H9 (cell line): ENCODE results near the gene MAP3K5. TPM values are rescaled to one million over a fixed set of nuclear protein-coding genes. Genes with fewer than 3 reads are reported as not detected.

ENCODE experiments used
- DNase-seq: peaks from one replicate; pipeline ENCODE4 v3.0.0-alpha.2; 2017
- H2AFZ ChIP-seq: one replicate; pipeline ENCODE4 v1.6.1; 2013; ENCODE audit warnings: mild to moderate bottlenecking, low read length, control low read depth, moderate library complexity
- H2AK5ac ChIP-seq: 2 replicates; pipeline ENCODE4 v1.6.1; 2013; ENCODE audit warnings: low read length, control low read depth, mixed read lengths; ENCODE audit not compliant: insufficient read length
- H2BK120ac ChIP-seq: one replicate; pipeline ENCODE4 v1.6.1; 2013; ENCODE audit warnings: low read depth, mild to moderate bottlenecking, low read length, control low read depth, inconsistent platforms; ENCODE audit not compliant: poor library complexity, severe bottlenecking
- H2BK12ac ChIP-seq: 2 replicates; pipeline ENCODE4 v1.6.1; 2013; ENCODE audit warnings: low read length, control low read depth, mixed read lengths, low read depth; ENCODE audit not compliant: insufficient read length
- H2BK15ac ChIP-seq: 2 replicates; pipeline ENCODE4 v1.6.1; 2013; ENCODE audit warnings: low read depth, low read length, control low read depth
- H2BK20ac ChIP-seq: one replicate; pipeline ENCODE4 v1.6.1; 2013; ENCODE audit warnings: low read depth, mild to moderate bottlenecking, low read length, control low read depth, inconsistent platforms; ENCODE audit not compliant: poor library complexity, severe bottlenecking
- H2BK5ac ChIP-seq: 2 replicates; pipeline ENCODE4 v1.6.1; 2013; ENCODE audit warnings: low read length, control low read depth, mixed read lengths; ENCODE audit not compliant: insufficient read length
- H3K14ac ChIP-seq: 2 replicates; pipeline ENCODE4 v1.6.1; 2013; ENCODE audit warnings: low read length, control low read depth; ENCODE audit not compliant: insufficient read depth
- H3K18ac ChIP-seq: 2 replicates; pipeline ENCODE4 v1.6.1; 2013; ENCODE audit warnings: low read depth, mild to moderate bottlenecking, mixed read lengths, low read length, control low read depth; ENCODE audit not compliant: insufficient read length
- H3K23ac ChIP-seq: 2 replicates; pipeline ENCODE4 v1.6.1; 2013; ENCODE audit warnings: low read length, control low read depth, mixed read lengths, low read depth; ENCODE audit not compliant: insufficient read length
- H3K23me2 ChIP-seq: 2 replicates; pipeline ENCODE4 v1.6.1; 2013; ENCODE audit warnings: low read depth, mild to moderate bottlenecking, mixed read lengths, low read length, control low read depth; ENCODE audit not compliant: insufficient read length, poor library complexity, severe bottlenecking
- H3K27ac ChIP-seq: 2 replicates; pipeline ENCODE4 v1.5.1; 2013; ENCODE audit warnings: low read length, control low read depth, mixed read lengths, low read depth; ENCODE audit not compliant: insufficient read length
- H3K27me3 ChIP-seq: 2 replicates; pipeline ENCODE4 v1.6.1; 2013; ENCODE audit warnings: low read length, control low read depth, inconsistent platforms; ENCODE audit not compliant: insufficient read depth
- H3K4ac ChIP-seq: 2 replicates; pipeline ENCODE4 v1.6.1; 2013; ENCODE audit warnings: low read depth, mild to moderate bottlenecking, control low read depth, inconsistent platforms, low read length, moderate library complexity
- H3K4me1 ChIP-seq: 2 replicates; pipeline ENCODE4 v1.6.1; 2013; ENCODE audit warnings: low read length, control low read depth, inconsistent platforms; ENCODE audit not compliant: insufficient read depth
- H3K4me2 ChIP-seq: 2 replicates; pipeline ENCODE4 v1.6.1; 2013; ENCODE audit warnings: low read length, control low read depth, mixed read lengths; ENCODE audit not compliant: insufficient read length, insufficient read depth
- H3K56ac ChIP-seq: 2 replicates; pipeline ENCODE4 v1.6.1; 2013; ENCODE audit warnings: low read depth, mild to moderate bottlenecking, mixed read lengths, low read length, control low read depth; ENCODE audit not compliant: insufficient read length
- H3K79me1 ChIP-seq: 2 replicates; pipeline ENCODE4 v1.6.1; 2013; ENCODE audit warnings: low read depth, mild to moderate bottlenecking, moderate library complexity, low read length, control low read depth, inconsistent platforms; ENCODE audit not compliant: insufficient read depth, poor library complexity, severe bottlenecking
- H3K79me2 ChIP-seq: 2 replicates; pipeline ENCODE4 v1.6.1; 2013; ENCODE audit warnings: low read length, control low read depth, inconsistent platforms; ENCODE audit not compliant: insufficient read depth
- H3K9ac ChIP-seq: 2 replicates; pipeline ENCODE4 v1.6.1; 2013; ENCODE audit warnings: low read length, control low read depth, mixed read lengths; ENCODE audit not compliant: insufficient read length; ENCODE audit errors: extremely low read depth
- H3K9me3 ChIP-seq: one replicate; pipeline ENCODE4 v1.6.1; 2013; ENCODE audit warnings: low read depth, low read length, inconsistent platforms; ENCODE audit not compliant: control insufficient read depth
- H3T11ph ChIP-seq: one replicate; pipeline ENCODE4 v1.6.1; 2013; ENCODE audit warnings: mild to moderate bottlenecking, low read length, control low read depth, inconsistent platforms
- H4K20me1 ChIP-seq: one replicate; pipeline ENCODE4 v1.6.1; 2013; ENCODE audit not compliant: control insufficient read depth, insufficient read length, insufficient read depth
- H4K5ac ChIP-seq: 2 replicates; pipeline ENCODE4 v1.6.1; 2013; ENCODE audit warnings: low read depth, mild to moderate bottlenecking, mixed read lengths, low read length, control low read depth; ENCODE audit not compliant: insufficient read length
- H4K8ac ChIP-seq: replicated peaks from 2 replicates; pipeline ENCODE4 v1.6.1; 2013; ENCODE audit warnings: low read length, control low read depth, mixed read lengths, low read depth; ENCODE audit not compliant: insufficient read length
- H4K91ac ChIP-seq: 2 replicates; pipeline ENCODE4 v1.6.1; 2013; ENCODE audit warnings: low read depth, mild to moderate bottlenecking, moderate library complexity, mixed read lengths, low read length, control low read depth; ENCODE audit not compliant: insufficient read length
- H3K27ac Mint-ChIP-seq, 3 experiments: 2 replicates in 2 of 3; 3 replicates in 1 of 3; pipeline ENCODE4 v1.8.0; 2020 to 2021; ENCODE audit warnings: mixed read lengths in 3 of 3, mild to moderate bottlenecking in 1 of 3, moderate library complexity in 1 of 3
- H3K27me3 Mint-ChIP-seq: 2 replicates; pipeline ENCODE4 v1.8.0; 2021; ENCODE audit warnings: low read depth, mild to moderate bottlenecking, moderate library complexity, mixed read lengths
- H3K36me3 Mint-ChIP-seq, 3 experiments: 2 replicates in 2 of 3; 3 replicates in 1 of 3; pipeline ENCODE4 v1.8.0; 2020 to 2021; ENCODE audit warnings: low read depth in 3 of 3, mixed read lengths in 3 of 3; ENCODE audit not compliant: insufficient read depth in 1 of 3
- H3K4me1 Mint-ChIP-seq, 2 experiments: 2 replicates each; pipeline ENCODE4 v1.8.0; 2020; ENCODE audit warnings: mixed read lengths in 2 of 2
- H3K4me3 Mint-ChIP-seq, 2 experiments: 2 replicates in 1 of 2; 3 replicates in 1 of 2; pipeline ENCODE4 v1.8.0; 2020 to 2021; ENCODE audit warnings: mild to moderate bottlenecking in 2 of 2, mixed read lengths in 2 of 2, moderate library complexity in 1 of 2
- H3K9me3 Mint-ChIP-seq, 2 experiments: 2 replicates in 1 of 2; 3 replicates in 1 of 2; pipeline ENCODE4 v1.8.0; 2020; ENCODE audit warnings: mild to moderate bottlenecking in 2 of 2, mixed read lengths in 2 of 2, moderate library complexity in 1 of 2
- CTCF ChIP-seq: fragments of 200-600 bp; sonication (generic); conservative IDR thresholded peaks from 3 replicates; pipeline ENCODE4 v1.8.0; 2021; ENCODE audit warnings: antibody characterized with exemption, mild to moderate bottlenecking
- WGBS: extraction: QIAGEN DNeasy Blood & Tissue Kit; methylation state at CpG from one replicate; pipeline ENCODE4 v1.1.7; 2013; ENCODE audit warnings: missing lambda C conversion rate, low lambda C conversion rate, mixed read lengths; ENCODE audit not compliant: insufficient read length; ENCODE audit errors: extremely low coverage; 5-methylcytosine and 5-hydroxymethylcytosine counted together
- total RNA-seq: library from RNA; stranded (reverse); gene quantifications from 2 replicates; pipeline ENCODE4 v1.2.1, GENCODE V29; 2021

Gene MAP3K5
- total RNA-seq, 1 experiment from 2014 or later: 1.6 TPM

- Histone ChIP-seq H4K91ac (no peak overlapping the region), H2AK5ac (no peak overlapping the region), H2BK12ac (no peak overlapping the region), H4K5ac (no peak overlapping the region), H2BK120ac (no peak overlapping the region), H2BK20ac (no peak overlapping the region), H2AFZ (no peak overlapping the region), H3K27ac (no peak overlapping the region), H3K56ac (no peak overlapping the region), H3T11ph (no peak overlapping the region), H3K9ac (no peak overlapping the region), H3K14ac (no peak overlapping the region), H4K8ac (no peak overlapping the region), H3K4me1 (no peaks in the 10 kb centered on the region), H3K23ac (no peak overlapping the region), H4K20me1 (no peaks in the 10 kb centered on the region), H3K27me3 (no peaks in the 10 kb centered on the region), H3K23me2 (peaks cover 2% of the 10 kb centered on the region), H3K18ac (no peak overlapping the region), H3K9me3 (no peaks in the 10 kb centered on the region), H3K79me2 (no peaks in the 10 kb centered on the region), H3K4me2 (no peak overlapping the region), H2BK5ac (no peak overlapping the region), H3K4ac (no peak overlapping the region), H2BK15ac (no peak overlapping the region), H3K79me1 (no peaks in the 10 kb centered on the region)
- Mint-ChIP-seq H3K36me3 (no peaks in the 10 kb centered on the region), H3K4me3 (no peak overlapping the region), H3K27ac (no peak overlapping the region; a peak in 1 of 7 replicates), H3K27me3 (no peaks in the 10 kb centered on the region), H3K9me3 (no peaks in the 10 kb centered on the region), H3K4me1 (peaks cover 8 to 15% of the 10 kb centered on the region in 2 experiments)
- WGBS: 100% methylated on average over 1 of the region's 2 CpGs
- no peak for TF ChIP-seq CTCF
- DNase-seq: no peak
Observed at GRCh38 chr6:136751991-136752390, 40.3 kb downstream of the MAP3K5 start.
